Neural crest cell (in vitro differentiated cells): ENCODE measurements around the gene PTK7. TPM values are rescaled to one million over a fixed set of nuclear protein-coding genes. Genes with fewer than 3 reads are reported as not detected.
"Not testable (repeated sequence)": the region's sequence is repeated elsewhere in the genome, so short reads cannot be mapped to it uniquely, and the experiment has no call there.

Experiments
- DNase-seq: peaks from one replicate; pipeline ENCODE4 v3.0.0; 2021; ENCODE audit warnings: low read depth, mixed read lengths, low spot score
- H3K27ac Mint-ChIP-seq: one replicate; pipeline ENCODE4 v1.8.0; 2021; ENCODE audit warnings: mild to moderate bottlenecking, mixed read lengths; ENCODE audit not compliant: unreplicated experiment
- H3K27me3 Mint-ChIP-seq: 2 replicates; pipeline ENCODE4 v1.8.0; 2021; ENCODE audit warnings: low read depth, mild to moderate bottlenecking, mixed read lengths
- H3K36me3 Mint-ChIP-seq: 2 replicates; pipeline ENCODE4 v1.8.0; 2021; ENCODE audit warnings: low read depth, mild to moderate bottlenecking, mixed read lengths
- H3K4me1 Mint-ChIP-seq: 2 replicates; pipeline ENCODE4 v1.8.0; 2021; ENCODE audit warnings: mixed read lengths
- H3K4me3 Mint-ChIP-seq: one replicate; pipeline ENCODE4 v1.8.0; 2021; ENCODE audit warnings: mild to moderate bottlenecking, mixed read lengths
- H3K9me3 Mint-ChIP-seq: 2 replicates; pipeline ENCODE4 v1.8.0; 2021; ENCODE audit warnings: mixed read lengths
- total RNA-seq: library from RNA; stranded (reverse); gene quantifications from 2 replicates; pipeline ENCODE4 v1.2.1, GENCODE V29; 2021
- TF ChIP-seq, protein P1 (sequence below): fragments of 200-600 bp; sonication (generic); conservative IDR thresholded peaks from 2 replicates; pipeline ENCODE4 v1.5.0; 2021; ENCODE audit warnings: antibody characterized with exemption, mild to moderate bottlenecking

PTK7 gene
- total RNA-seq, 1 donor from 2014 or later = 106 TPM

DNA sequence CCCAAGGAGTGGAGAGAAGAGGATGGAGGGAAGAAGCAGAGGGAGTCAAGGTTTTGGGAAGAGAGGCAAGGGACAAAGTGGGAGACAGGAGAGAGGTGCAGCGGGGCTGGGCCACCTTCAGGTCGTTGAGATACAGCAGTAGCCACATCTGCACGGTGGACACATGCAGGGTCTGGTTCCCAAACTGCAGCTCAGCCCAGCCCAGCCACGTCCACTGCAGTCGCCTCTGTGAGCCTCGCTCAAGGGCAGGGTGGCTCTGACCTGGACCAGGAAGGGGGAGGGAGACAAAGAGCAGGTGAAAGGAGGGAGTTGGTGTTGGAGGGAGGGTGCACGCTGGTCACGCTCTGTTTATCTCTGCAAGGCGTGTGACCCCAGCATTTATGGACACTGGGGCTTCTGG, 37.4 kb upstream of the PTK7 start:
- TF ChIP-seq, protein P1, sequence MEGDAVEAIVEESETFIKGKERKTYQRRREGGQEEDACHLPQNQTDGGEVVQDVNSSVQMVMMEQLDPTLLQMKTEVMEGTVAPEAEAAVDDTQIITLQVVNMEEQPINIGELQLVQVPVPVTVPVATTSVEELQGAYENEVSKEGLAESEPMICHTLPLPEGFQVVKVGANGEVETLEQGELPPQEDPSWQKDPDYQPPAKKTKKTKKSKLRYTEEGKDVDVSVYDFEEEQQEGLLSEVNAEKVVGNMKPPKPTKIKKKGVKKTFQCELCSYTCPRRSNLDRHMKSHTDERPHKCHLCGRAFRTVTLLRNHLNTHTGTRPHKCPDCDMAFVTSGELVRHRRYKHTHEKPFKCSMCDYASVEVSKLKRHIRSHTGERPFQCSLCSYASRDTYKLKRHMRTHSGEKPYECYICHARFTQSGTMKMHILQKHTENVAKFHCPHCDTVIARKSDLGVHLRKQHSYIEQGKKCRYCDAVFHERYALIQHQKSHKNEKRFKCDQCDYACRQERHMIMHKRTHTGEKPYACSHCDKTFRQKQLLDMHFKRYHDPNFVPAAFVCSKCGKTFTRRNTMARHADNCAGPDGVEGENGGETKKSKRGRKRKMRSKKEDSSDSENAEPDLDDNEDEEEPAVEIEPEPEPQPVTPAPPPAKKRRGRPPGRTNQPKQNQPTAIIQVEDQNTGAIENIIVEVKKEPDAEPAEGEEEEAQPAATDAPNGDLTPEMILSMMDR = no peak
- DNase-seq = no peak
- Mint-ChIP-seq H3K9me3 (no peaks in the 10 kb centered on the region), H3K4me3 (no peak overlapping the region), H3K27ac (no peak overlapping the region), H3K27me3 (no peaks in the 10 kb centered on the region), H3K4me1 (no peaks in the 10 kb centered on the region), H3K36me3 (peaks cover 13% of the 10 kb centered on the region)

DNA sequence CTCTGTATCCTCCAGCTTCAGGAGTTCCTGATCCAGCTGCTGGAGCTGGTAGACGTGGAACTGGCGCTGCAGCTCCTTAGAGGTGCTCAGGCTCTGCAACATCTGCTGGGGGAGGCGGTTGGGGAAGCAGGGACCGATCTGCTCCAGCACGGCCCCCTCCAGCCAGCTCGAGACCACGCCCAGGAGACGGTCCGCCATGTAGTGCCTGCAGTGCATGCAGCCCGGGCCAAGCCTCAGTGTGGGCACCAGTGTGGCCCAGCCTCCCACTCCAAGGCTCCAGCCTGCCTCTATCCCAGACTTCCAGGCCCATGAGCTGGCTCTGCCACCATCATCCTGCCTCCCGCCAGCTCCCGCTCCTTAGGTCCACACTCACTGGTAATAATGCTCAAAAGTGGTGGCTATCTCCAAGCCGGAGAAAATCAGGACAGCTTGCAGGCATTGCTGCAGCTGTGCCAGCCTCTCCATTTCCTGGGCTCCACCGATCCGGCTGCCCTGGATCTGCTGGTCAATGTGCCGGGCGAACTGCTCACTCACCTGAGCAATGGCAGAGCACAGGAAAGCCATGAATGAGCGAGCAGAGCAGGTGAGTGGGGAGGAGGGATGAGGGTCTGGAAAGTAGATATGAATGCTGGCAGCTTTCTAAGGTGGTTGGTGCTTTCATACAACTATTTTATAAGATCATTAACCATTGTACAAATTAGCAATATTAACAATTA, 35.4 kb upstream of the PTK7 start:
- Mint-ChIP-seq H3K36me3 (peaks cover 9% of the 10 kb centered on the region), H3K4me1 (no peaks in the 10 kb centered on the region), H3K4me3 (no peak overlapping the region), H3K9me3 (no peaks in the 10 kb centered on the region), H3K27ac (no peak overlapping the region), H3K27me3 (no peaks in the 10 kb centered on the region)
- DNase-seq = no peak
- TF ChIP-seq, protein P1 = no peak

DNA sequence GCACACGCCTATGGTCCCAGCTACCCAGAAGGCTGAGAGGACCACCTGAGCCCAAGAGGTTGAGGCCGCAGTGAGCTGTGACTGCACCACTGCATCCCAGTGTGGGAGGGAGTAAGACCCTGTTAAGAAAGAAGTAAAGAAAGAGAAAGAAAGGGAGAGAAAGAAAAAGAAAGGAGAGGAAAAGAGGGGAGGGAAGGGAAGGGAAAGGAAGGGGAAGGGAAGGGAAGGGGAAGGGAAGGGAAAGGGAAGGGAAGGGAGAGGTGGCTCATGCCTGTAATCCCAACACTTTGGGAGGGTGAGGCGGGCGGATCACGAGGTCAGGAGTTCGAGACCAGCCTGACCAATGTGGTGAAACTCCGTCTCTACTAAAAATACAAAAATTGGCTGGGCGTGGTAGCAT, 34.6 kb upstream of the PTK7 start:
- DNase-seq = not testable (repeated sequence)

DNA sequence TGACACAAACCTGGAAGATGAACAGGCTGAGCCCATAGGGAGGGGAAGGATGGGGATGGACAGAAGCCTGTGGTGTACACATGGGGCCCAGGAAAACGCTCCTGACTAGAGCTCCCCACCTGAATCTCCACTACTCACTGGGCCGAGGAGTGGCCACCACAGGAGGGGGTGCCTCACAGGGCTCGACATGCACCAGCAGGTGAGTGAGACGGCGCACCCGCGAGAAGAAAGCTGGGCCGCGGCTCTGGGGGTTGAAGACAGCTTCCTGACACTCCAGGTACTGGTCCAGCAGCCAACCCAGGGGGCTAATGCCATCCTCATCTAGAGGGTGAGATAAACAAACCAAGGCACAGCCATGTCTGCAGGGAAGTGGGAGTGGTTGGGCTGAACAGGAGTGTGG, 32.8 kb upstream of the PTK7 start:
- H3K36me3 Mint-ChIP-seq = peaks cover 9% of the 10 kb centered on the region
- no peak overlapping the region for H3K27ac Mint-ChIP-seq
- TF ChIP-seq, protein P1 = no peak
- no peaks in the 10 kb centered on the region for H3K4me1 Mint-ChIP-seq
- H3K9me3 Mint-ChIP-seq = no peaks in the 10 kb centered on the region
- H3K4me3 Mint-ChIP-seq = no peak overlapping the region
- DNase-seq = no peak
- H3K27me3 Mint-ChIP-seq = no peaks in the 10 kb centered on the region

More for the DNA sequence above, 34.6 kb upstream of the PTK7 start:
- not testable (repeated sequence) for H3K4me3 Mint-ChIP-seq, H3K4me1 Mint-ChIP-seq, H3K36me3 Mint-ChIP-seq, H3K27me3 Mint-ChIP-seq, H3K9me3 Mint-ChIP-seq
- peak overlapping the region; percentile 43 for H3K27ac Mint-ChIP-seq

DNA sequence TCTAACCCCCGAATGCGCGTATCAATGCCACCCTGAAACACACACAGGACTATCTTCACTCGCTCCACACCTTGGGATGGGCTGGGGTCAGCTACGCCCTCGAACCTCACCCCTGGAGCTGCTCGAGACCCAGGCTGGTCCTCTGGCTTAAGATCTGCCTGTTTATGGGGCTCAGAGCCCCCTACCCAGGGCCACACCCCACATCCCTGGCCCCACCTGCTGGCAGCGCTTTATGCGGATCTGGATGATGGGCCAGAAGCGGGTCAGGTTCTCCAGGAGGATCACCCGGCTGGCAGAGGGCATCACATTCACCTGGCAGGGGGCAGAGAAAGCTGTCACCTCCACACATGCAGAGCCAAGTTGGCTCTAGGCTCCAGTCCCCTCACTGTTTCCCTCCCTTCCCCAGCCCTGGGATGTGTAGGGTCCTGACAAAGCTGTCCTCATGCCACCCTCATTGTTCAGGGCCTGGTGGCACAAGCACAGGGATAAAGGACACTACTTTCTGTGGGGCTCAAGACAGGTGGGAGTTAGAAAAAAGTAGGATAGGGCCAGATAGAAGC, 30.7 kb upstream of the PTK7 start:
- H3K27ac Mint-ChIP-seq = no peak overlapping the region
- DNase-seq = no peak
- TF ChIP-seq, protein P1 = no peak
- peaks cover 5% of the 10 kb centered on the region for H3K36me3 Mint-ChIP-seq
- no peaks in the 10 kb centered on the region for H3K9me3 Mint-ChIP-seq
- H3K4me1 Mint-ChIP-seq = peaks cover under 1% of the 10 kb centered on the region
- H3K27me3 Mint-ChIP-seq = no peaks in the 10 kb centered on the region
- H3K4me3 Mint-ChIP-seq = no peak overlapping the region

DNA sequence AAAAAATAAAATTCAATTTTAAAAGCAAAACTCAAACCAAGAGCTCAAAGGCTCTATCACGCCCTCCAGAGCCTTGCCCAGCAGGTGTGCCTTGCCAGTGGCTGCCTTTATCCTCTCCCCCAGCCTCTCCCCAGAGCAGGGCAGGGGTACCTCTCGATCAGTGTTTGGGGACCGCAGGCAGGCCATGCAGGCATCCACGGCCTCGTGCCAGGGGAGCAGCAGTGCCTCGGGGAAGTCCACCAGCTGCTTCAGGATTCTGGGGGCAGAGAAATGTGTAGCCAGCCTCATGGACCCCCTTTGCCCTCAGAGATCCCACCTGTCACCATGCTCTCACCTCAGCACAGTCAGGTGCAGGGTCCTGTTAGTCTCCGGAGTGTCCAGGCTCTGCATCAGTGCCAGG, 28.1 kb upstream of the PTK7 start:
- TF ChIP-seq, protein P1 = no peak
- Mint-ChIP-seq H3K27ac (no peak overlapping the region), H3K4me1 (peaks cover 21% of the 10 kb centered on the region), H3K36me3 (peaks cover 7% of the 10 kb centered on the region), H3K9me3 (no peaks in the 10 kb centered on the region), H3K27me3 (no peaks in the 10 kb centered on the region), H3K4me3 (no peak overlapping the region)
- no peak for DNase-seq
